Epithelial cell of esophagus (primary cell): ENCODE results near the gene TRPC6.

ENCODE experiments used
- DNase-seq: peaks from one replicate; pipeline ENCODE4 v3.0.0; 2010; ENCODE audit warnings: low read depth
- H3K4me3 ChIP-seq: 2 replicates; pipeline ENCODE4 v1.5.1; 2011; ENCODE audit warnings: mild to moderate bottlenecking, low read length, control low read depth
- CTCF ChIP-seq: IDR thresholded peaks from 2 replicates; pipeline ENCODE4 v1.5.1; 2011; ENCODE audit warnings: low read depth, mild to moderate bottlenecking, low read length, control low read depth, inconsistent platforms; ENCODE audit not compliant: insufficient read depth; ENCODE audit errors: missing control alignments

Gene TRPC6

GRCh38 chr11:101448881-101449442, 134.8 kb downstream of the TRPC6 start:
- DNase-seq, result no peak
- H3K4me3 ChIP-seq, result no peak overlapping the region
- TF ChIP-seq CTCF, result no peak

GRCh38 chr11:101446726-101447125, 137.1 kb downstream of the TRPC6 start:
- DNase-seq, result no peak
- H3K4me3 ChIP-seq, result no peak overlapping the region
- TF ChIP-seq CTCF, result no peak

- no peak for TF ChIP-seq CTCF
- DNase-seq, result peak; percentile 28
Measured at GRCh38 chr11:101446238-101446637, 137.6 kb downstream of the TRPC6 start.

GRCh38 chr11:101445761-101446160, 138.0 kb downstream of the TRPC6 start:
- no peak overlapping the region for H3K4me3 ChIP-seq
- TF ChIP-seq CTCF, result no peak
- DNase-seq, result peak; percentile 51

More at GRCh38 chr11:101446238-101446637, 137.6 kb downstream of the TRPC6 start:
- H3K4me3 ChIP-seq, result no peak overlapping the region

GRCh38 chr11:101444851-101445250, 139.0 kb downstream of the TRPC6 start:
- no peak overlapping the region for H3K4me3 ChIP-seq
- no peak for DNase-seq
- TF ChIP-seq CTCF, result no peak

GRCh38 chr11:101444164-101444563, 139.6 kb downstream of the TRPC6 start:
- no peak for TF ChIP-seq CTCF
- no peak overlapping the region for H3K4me3 ChIP-seq
- peak; percentile 12 for DNase-seq

- no peak for DNase-seq
- H3K4me3 ChIP-seq, result no peak overlapping the region
- TF ChIP-seq CTCF, result no peak
Measured at GRCh38 chr11:101442936-101443521, 140.8 kb downstream of the TRPC6 start.
